Activated CD4-positive, alpha-beta T cell treated with anti-CD3 and anti-CD28 coated beads for 4 hours (primary cell): ENCODE measurements around the gene PES1.
A peak's percentile ranks its signal among the peaks of the same experiment; 100 is the strongest.
"Not testable (repeated sequence)": the region's sequence is repeated elsewhere in the genome, so short reads cannot be mapped to it uniquely, and the experiment has no call there.

Source experiments
- DNase-seq, 2 donors: peaks; one replicate each; pipeline ENCODE4 v3.0.0-alpha.2; 2020

PES1 gene

GRCh38 chr22:30591588-30592359, at the start of gene PES1:
TSS of gene PES1 (minus strand) at chr22:30591910. CDS start at chr22:30591833, 77 bp downstream.
- peak; percentile 95 for DNase-seq

- no peak for DNase-seq
Observed at GRCh38 chr22:30640839-30641430, 49.2 kb upstream of the PES1 start.

GRCh38 chr22:30640361-30640760, 48.7 kb upstream of the PES1 start:
- DNase-seq, result no peak

- no peak for DNase-seq
Observed at GRCh38 chr22:30637701-30638114, 46.0 kb upstream of the PES1 start.

- peak; percentile 13 to 16 for DNase-seq
Observed at GRCh38 chr22:30636226-30637077, 44.7 kb upstream of the PES1 start.

GRCh38 chr22:30635273-30636225, 43.8 kb upstream of the PES1 start, which contains the start of gene SLC35E4:
TSS of gene SLC35E4 (plus strand) at chr22:30635781. CDS start at chr22:30636451, 670 bp downstream.
- DNase-seq, result peak; percentile 97 to 98

- DNase-seq, result peak; percentile 87 to 91
Observed at GRCh38 chr22:30634471-30635233, 42.9 kb upstream of the PES1 start.

- DNase-seq, result not testable (repeated sequence)
Observed at GRCh38 chr22:30631469-30631868, 39.8 kb upstream of the PES1 start.

GRCh38 chr22:30628491-30628890, 36.8 kb upstream of the PES1 start:
- DNase-seq, result no peak

GRCh38 chr22:30627471-30627870, 35.8 kb upstream of the PES1 start:
- DNase-seq, result no peak

GRCh38 chr22:30626413-30626812, 34.7 kb upstream of the PES1 start:
- DNase-seq, result no peak

- not testable (repeated sequence) for DNase-seq
Observed at GRCh38 chr22:30619909-30620308, 28.2 kb upstream of the PES1 start.

GRCh38 chr22:30617819-30618218, 26.1 kb upstream of the PES1 start:
- no peak for DNase-seq

- DNase-seq, result no peak
Observed at GRCh38 chr22:30615543-30615954, 23.8 kb upstream of the PES1 start.

GRCh38 chr22:30614879-30615278, 23.2 kb upstream of the PES1 start:
- no peak for DNase-seq

- no peak for DNase-seq
Observed at GRCh38 chr22:30614268-30614667, 22.6 kb upstream of the PES1 start.

GRCh38 chr22:30612789-30613188, 21.1 kb upstream of the PES1 start:
- DNase-seq, result no peak

GRCh38 chr22:30611197-30611596, 19.5 kb upstream of the PES1 start:
- DNase-seq, result no peak

- DNase-seq, result no peak
Observed at GRCh38 chr22:30610299-30610698, 18.6 kb upstream of the PES1 start.

GRCh38 chr22:30609260-30610185, 17.8 kb upstream of the PES1 start:
- DNase-seq, result no peak
